ENCODE data around the gene RTEL1. TPM values are rescaled to one million over a fixed set of nuclear protein-coding genes. Genes with fewer than 3 reads are reported as not detected.

The RTEL1 gene
- total RNA-seq, 1 donor from 2014 or later: 17.7 TPM

DNA sequence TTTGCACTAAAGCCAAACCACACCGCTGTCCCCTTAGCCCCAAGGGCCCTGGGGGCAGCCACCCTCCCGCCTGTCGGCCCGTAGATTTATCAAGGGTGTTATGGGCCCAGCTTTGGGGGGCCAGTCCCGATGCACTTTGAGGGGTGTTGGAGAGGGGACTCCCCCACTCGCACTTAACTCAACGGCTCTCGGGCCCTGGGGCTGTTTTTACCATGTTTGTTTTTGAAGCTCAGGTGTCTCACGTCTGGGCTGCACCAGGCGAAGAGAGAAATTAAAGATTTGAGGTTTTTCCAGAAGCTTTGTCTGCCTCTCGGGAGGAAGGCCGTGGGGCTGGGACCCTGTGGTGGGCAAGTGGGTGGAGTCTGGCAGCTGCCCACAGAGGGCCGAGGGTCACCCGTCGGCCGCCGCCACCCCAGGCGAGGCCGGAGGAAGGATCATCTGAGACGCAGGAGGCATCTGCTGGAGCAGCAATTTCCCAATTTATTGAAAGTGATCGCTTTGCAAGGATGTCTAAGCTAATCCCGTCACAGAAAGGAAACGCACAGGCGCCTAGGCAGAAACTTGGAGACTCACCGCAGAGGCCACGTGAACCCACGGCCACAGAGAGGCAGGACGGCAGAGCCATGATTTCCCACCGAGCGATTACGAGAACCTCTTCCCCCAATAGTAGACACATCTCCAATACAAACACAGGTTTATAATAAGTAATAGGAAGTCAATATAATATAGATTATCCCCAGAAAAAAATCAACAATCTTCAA, 85.3 kb downstream of the RTEL1 start:
- DNase-seq (ENCODE audit: extremely low spot score in 2 of 2): no peak
- H3K4me1 ChIP-seq: peaks cover 25% of the 10 kb centered on the region
- no peak for TF ChIP-seq CTCF (IDR thresholded peaks at IDR 0.05)
- TF ChIP-seq POLR2AphosphoS5 (IDR thresholded peaks at IDR 0.05; ENCODE audit: insufficient read depth in 1 of 2, low read depth in 1 of 2): no peak
- TF ChIP-seq POLR2A (IDR thresholded peaks at IDR 0.05): no peak
- intact Hi-C loops (cut with DNase I): no loop called here
- H3K27ac ChIP-seq: no peak overlapping the region
- H3K27me3 ChIP-seq: no peaks in the 10 kb centered on the region
- no peak overlapping the region for H3K4me3 ChIP-seq
- no peaks in the 10 kb centered on the region for H3K9me3 ChIP-seq
- H3K36me3 ChIP-seq: peaks cover 0 to 19% of the 10 kb centered on the region in 2 donors

DNA sequence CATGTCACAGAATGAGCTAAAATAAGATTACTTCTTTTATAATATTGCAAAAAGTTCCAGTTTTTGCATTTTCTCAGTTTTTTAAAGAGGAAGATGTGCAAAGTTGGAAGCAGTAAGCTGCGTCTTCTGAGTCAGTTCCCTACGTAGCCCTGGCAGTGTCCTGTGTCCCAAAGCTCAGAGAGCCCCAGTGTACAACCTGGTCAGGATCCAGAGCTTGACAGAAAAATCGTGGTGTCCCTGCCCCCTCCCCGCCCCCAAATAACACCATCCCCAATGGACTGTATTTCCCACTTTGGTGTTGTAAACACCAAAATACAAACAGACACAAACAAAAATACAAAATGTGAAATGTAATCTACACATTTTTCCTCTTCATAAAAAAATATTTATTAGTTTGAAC, 86.0 kb downstream of the RTEL1 start:
- Histone ChIP-seq H3K36me3 (peaks cover 0 to 19% of the 10 kb centered on the region in 2 donors), H3K4me3 (no peak overlapping the region), H3K27me3 (no peaks in the 10 kb centered on the region), H3K9me3 (no peaks in the 10 kb centered on the region), H3K4me1 (peaks cover 18% of the 10 kb centered on the region), H3K27ac (no peak overlapping the region)
- no peak for TF ChIP-seq POLR2AphosphoS5 (IDR thresholded peaks at IDR 0.05; ENCODE audit: insufficient read depth in 1 of 2, low read depth in 1 of 2)
- TF ChIP-seq POLR2A (IDR thresholded peaks at IDR 0.05): no peak
- no peak for TF ChIP-seq CTCF (IDR thresholded peaks at IDR 0.05)
- DNase-seq (ENCODE audit: extremely low spot score in 2 of 2): no peak
- intact Hi-C loops (cut with DNase I): no loop called here

- H3K27ac ChIP-seq: no peak overlapping the region
Measured at GRCh38 chr20:63744574-63745423, 86.7 kb downstream of the RTEL1 start.

DNA sequence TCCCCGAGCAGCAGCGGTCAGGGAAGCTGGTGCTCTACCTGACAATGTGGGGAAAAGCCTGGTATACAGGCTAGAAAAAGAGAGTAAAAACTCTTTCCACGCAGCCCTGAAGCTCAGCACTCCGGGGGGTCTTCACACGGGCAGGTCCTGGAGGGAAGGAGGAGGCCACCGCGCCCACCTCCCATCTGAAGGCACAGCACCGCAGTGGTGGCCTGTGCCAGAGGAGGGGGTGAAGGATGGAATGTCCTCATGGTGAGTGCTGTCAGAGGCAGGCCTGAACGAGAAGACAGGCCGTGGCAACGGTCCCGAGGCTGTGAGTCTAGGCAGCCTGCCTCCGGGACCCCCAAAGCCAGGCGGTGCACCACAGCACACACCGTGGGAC, 87.3 kb downstream of the RTEL1 start:
- Histone ChIP-seq H3K27ac (no peak overlapping the region), H3K27me3 (no peaks in the 10 kb centered on the region), H3K36me3 (peaks cover 0 to 19% of the 10 kb centered on the region in 2 donors), H3K4me1 (peaks cover 17% of the 10 kb centered on the region), H3K9me3 (no peaks in the 10 kb centered on the region), H3K4me3 (no peak overlapping the region)
- no peak for DNase-seq (ENCODE audit: extremely low spot score in 2 of 2)
- no peak for TF ChIP-seq POLR2AphosphoS5 (IDR thresholded peaks at IDR 0.05; ENCODE audit: insufficient read depth in 1 of 2, low read depth in 1 of 2)
- no peak for TF ChIP-seq POLR2A (IDR thresholded peaks at IDR 0.05)
- TF ChIP-seq CTCF (IDR thresholded peaks at IDR 0.05): no peak
- intact Hi-C loops (cut with DNase I): no loop called here

More at GRCh38 chr20:63744574-63745423, 86.7 kb downstream of the RTEL1 start:
- Histone ChIP-seq H3K9me3 (no peaks in the 10 kb centered on the region), H3K27me3 (no peaks in the 10 kb centered on the region), H3K4me3 (no peak overlapping the region), H3K36me3 (peaks cover 0 to 19% of the 10 kb centered on the region in 2 donors), H3K4me1 (peaks cover 17% of the 10 kb centered on the region)
- DNase-seq (ENCODE audit: extremely low spot score in 2 of 2): no peak
- no peak for TF ChIP-seq CTCF (IDR thresholded peaks at IDR 0.05)
- no peak for TF ChIP-seq POLR2AphosphoS5 (IDR thresholded peaks at IDR 0.05; ENCODE audit: insufficient read depth in 1 of 2, low read depth in 1 of 2)
- no peak for TF ChIP-seq POLR2A (IDR thresholded peaks at IDR 0.05)
- intact Hi-C loops (cut with DNase I): no loop called here

Small RNA genes lying within 50 kb of the gene (small RNA-seq; reads per million reads assigned to genes)
- gene LIME1 (not detected), gene TNFRSF6B (not detected)

Other genes starting within 250 kb of the RTEL1 start
- 1.2 TPM for gene KCNQ2, start 185.7 kb upstream of the RTEL1 start, total RNA-seq
- gene EEF1A2, start 159.2 kb upstream of the RTEL1 start, total RNA-seq: 9.8 TPM
- gene PPDPF, start 137.5 kb upstream of the RTEL1 start, total RNA-seq: 198 TPM
- gene PTK6, start 120.9 kb upstream of the RTEL1 start, total RNA-seq: 25.8 TPM
- not detected for gene SRMS, start 110.6 kb upstream of the RTEL1 start, total RNA-seq
- gene FNDC11, start 104.2 kb upstream of the RTEL1 start, total RNA-seq: not detected
- gene HELZ2, start 84.1 kb upstream of the RTEL1 start, total RNA-seq: 31.4 TPM
- 11.3 TPM for gene GMEB2, start 31.2 kb upstream of the RTEL1 start, total RNA-seq
- 14.7 TPM for gene STMN3, start 4.9 kb upstream of the RTEL1 start, total RNA-seq
- gene TNFRSF6B, start 38.3 kb downstream of the RTEL1 start, total RNA-seq: 16.7 TPM
- gene ARFRP1, start 49.7 kb downstream of the RTEL1 start, total RNA-seq: 30.9 TPM
- 30.4 TPM for gene ZGPAT, start 49.7 kb downstream of the RTEL1 start, total RNA-seq
- gene LIME1, start 78.4 kb downstream of the RTEL1 start, total RNA-seq: 32.4 TPM
- 33.1 TPM for gene SLC2A4RG, start 81.5 kb downstream of the RTEL1 start, total RNA-seq
- gene ZBTB46, start 173.0 kb downstream of the RTEL1 start, total RNA-seq: 7.4 TPM
- not detected for gene ABHD16B, start 203.2 kb downstream of the RTEL1 start, total RNA-seq
- 90.1 TPM for gene TPD52L2, start 207.0 kb downstream of the RTEL1 start, total RNA-seq
- 25.8 TPM for gene DNAJC5, start 236.8 kb downstream of the RTEL1 start, total RNA-seq